ENCODE measurements around the gene CKAP2L. TPM values are rescaled to one million over a fixed set of nuclear protein-coding genes. Genes with fewer than 3 reads are reported as not detected.
A peak's percentile ranks its signal among the peaks of the same experiment; 100 is the strongest.

The CKAP2L gene
- polyA plus RNA-seq (ENCODE audit: insufficient read length in 4 of 4) = 10 to 100 TPM; 13.8 to 16.6 (median 15.2) TPM

DNA sequence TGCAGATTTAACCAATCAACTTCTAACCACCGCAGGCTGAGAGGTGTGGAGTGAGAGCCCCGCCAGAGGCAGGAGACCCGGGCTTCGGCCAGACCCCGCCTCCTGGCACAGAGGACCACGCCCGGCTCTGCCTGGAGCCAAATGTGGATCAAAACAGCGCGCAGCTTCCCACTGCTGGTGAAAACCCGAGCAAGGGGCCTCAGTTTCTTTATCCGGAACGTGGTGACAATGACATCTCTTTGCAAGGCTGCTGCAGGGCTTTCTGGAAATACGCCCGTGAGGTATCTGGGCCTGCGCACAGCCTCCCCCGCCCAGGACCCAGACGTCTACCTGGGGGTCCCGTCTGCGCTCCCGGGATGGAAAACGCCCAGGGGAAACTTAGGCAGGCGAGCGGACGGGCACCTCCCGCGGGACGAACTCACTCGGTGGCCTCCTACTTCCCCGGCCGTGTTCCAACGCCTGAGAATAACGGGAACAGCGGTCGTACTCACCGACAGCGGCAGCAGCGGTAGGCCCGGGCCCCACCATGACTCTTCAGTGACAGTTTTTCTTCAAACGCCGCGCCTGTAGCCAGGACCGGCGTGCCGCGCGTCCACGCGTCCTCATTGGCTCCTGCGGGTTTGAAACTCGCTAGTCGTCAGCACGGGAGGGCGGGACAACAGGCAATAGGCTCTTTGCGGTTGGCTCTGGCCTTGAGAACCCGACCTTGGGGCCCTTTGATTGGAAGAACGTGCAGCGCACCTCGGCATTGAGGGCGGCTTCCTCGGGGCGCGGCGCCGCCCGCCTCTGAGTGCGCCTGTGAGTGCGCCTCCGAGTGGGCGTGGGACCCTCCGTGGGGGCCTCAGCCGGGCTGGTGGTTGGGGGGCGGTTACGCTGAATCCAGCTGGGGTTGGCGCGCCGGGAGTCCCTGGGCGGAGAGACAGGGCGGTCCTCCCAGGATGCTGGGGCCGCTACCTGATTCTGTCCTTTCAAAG, at the start of gene CKAP2L:
Gene CKAP2L (minus strand): TSS at position 539 of the 974 bp plus-strand sequence. CDS start 11 bp downstream, at position 528.
- peak; percentile 92 to 94 (median 93) for DNase-seq (ENCODE audit: low read depth in 4 of 4, low spot score in 3 of 4)

DNA sequence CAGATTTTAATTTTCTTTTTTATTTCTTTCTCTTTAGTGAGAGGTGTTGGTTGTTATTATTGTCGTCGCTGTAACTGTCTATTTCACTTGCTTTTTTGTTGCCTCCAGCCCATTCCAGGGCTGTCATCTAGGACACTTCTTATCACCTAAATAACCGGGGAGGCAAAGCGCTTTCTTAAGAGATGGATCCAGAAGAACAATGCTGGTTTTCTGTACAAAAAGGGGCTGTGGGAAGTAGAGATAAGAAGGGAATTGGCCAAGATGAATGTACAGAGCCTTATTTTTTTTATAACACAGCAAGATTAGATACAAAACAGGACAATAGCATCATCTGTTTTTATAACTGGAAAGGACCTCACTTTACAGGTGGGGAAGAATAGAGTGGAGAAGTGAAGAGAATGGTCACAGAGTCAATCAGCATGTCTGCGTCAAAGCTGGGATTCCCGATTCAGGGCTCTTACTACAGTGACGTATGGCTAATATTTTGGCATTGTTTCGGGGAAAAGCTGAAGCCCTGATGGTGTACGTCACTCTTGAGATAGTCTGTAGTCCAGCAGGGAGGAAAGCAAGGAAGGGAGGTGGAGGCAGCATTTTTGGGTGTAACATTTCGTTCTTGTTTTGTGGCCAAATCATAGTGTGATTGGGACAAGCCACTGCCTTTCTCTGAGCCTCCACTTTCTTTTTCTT, 49.0 kb upstream of the CKAP2L start:
- no peak for DNase-seq (ENCODE audit: low read depth in 4 of 4, low spot score in 3 of 4)

DNA sequence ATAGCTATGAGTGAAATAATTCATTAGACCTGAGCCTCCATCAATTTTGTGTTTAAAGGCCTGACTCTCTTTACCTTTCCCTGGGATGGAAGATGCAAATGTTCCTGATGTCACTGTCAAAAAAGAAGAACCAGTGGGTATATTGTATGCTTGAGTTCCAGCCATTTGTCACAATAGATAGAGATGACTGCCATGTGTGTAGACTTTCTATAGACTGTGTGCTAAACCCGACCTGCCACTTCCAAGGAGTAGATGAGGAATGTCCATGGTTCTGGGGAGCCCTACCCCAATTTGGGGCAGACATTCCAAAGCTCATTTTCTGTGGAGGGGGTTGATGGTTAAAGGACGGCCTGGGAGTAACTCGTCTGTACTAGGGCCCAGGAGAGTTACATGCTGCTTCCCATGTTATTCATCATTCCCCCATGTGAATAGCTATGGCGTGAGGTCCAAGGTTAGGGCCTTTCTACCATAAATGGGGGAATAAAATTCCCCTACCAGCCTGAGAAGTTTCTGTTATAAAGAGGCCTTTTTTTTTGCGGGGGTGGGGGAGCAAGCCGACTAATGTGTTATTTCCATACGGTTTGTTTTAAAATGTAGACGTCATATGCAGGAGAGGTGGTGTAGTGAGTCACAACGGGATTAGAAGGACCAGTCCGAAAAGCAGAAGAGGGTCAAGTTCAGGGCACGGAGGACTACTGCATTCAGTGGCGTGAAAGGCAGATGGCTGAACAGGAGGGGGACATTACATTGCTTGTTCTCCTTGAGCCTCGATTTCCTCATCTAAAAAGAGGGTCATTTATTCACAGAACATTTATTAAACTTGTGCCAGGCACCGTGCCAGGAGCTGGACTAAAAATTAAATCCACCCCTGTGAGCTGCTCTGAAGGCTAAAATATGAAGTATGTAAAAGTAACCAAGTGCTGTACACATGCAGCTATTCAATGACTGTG, 48.2 kb upstream of the CKAP2L start:
- DNase-seq (ENCODE audit: low read depth in 4 of 4, low spot score in 3 of 4) = no peak

DNA sequence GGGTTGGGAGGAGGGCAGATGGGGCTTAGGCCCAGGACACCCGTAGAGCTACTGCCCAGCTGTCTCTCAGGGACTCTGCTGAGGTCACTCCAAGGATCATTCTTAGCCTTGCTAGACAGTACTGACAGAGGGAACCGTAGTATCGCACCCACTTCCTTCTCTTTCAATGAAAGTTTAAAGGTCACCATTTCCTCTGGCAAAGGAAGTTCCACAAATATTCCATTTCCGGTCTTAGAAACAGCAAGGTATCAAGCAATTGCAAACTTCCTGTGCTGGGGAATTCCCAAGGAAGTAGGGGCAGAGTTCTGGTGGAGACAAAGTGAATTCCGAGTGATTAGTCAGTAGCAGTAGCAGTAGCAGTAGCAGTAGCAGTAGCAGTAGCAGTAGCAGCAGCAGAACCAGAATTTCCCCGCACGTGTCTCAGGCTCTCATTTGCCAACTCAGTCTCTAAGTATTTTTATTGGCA, 47.5 kb upstream of the CKAP2L start:
- DNase-seq (ENCODE audit: low read depth in 4 of 4, low spot score in 3 of 4) = no peak

DNA sequence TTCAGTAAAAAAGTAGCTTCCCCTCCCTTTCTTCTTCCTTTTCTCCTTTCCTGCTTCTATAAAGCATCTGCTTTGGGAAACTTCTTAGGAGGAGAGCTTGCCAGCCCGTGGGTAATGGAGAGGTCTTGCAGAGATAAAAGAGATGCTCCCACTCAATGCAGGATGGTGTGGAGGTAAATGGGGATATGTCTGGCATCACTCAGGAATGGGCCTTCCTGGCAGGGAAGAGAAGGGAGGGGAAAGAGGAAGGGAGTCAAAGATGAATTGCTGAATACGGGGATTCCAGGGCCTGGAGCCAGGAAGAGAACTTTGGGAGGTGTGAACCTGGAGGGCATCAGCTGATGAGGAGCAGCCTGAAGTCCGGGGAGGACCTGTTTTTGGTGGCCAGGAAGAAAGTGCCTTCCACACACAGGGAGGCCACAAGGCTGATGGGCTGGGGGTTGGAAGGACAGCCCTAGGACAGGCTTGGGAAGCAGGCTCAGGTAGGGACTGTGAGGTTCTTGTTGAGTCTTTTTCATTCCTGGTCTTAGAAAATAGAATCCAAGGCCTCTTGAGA, 46.9 kb upstream of the CKAP2L start:
- no peak for DNase-seq (ENCODE audit: low read depth in 4 of 4, low spot score in 3 of 4)

GRCh38 chr2:112809112-112809511, 44.7 kb upstream of the CKAP2L start:
- no peak for DNase-seq (ENCODE audit: low read depth in 4 of 4, low spot score in 3 of 4)

GRCh38 chr2:112807233-112807807, 42.9 kb upstream of the CKAP2L start:
- DNase-seq (ENCODE audit: low read depth in 4 of 4, low spot score in 3 of 4) = no peak

GRCh38 chr2:112805542-112805941, 41.1 kb upstream of the CKAP2L start:
- DNase-seq (ENCODE audit: low read depth in 4 of 4, low spot score in 3 of 4) = no peak

GRCh38 chr2:112803691-112804521, 39.5 kb upstream of the CKAP2L start:
- DNase-seq (ENCODE audit: low read depth in 4 of 4, low spot score in 3 of 4) = no peak

- no peak for DNase-seq (ENCODE audit: low read depth in 4 of 4, low spot score in 3 of 4)
Observed at GRCh38 chr2:112800881-112801583, 36.6 kb upstream of the CKAP2L start.

DNA sequence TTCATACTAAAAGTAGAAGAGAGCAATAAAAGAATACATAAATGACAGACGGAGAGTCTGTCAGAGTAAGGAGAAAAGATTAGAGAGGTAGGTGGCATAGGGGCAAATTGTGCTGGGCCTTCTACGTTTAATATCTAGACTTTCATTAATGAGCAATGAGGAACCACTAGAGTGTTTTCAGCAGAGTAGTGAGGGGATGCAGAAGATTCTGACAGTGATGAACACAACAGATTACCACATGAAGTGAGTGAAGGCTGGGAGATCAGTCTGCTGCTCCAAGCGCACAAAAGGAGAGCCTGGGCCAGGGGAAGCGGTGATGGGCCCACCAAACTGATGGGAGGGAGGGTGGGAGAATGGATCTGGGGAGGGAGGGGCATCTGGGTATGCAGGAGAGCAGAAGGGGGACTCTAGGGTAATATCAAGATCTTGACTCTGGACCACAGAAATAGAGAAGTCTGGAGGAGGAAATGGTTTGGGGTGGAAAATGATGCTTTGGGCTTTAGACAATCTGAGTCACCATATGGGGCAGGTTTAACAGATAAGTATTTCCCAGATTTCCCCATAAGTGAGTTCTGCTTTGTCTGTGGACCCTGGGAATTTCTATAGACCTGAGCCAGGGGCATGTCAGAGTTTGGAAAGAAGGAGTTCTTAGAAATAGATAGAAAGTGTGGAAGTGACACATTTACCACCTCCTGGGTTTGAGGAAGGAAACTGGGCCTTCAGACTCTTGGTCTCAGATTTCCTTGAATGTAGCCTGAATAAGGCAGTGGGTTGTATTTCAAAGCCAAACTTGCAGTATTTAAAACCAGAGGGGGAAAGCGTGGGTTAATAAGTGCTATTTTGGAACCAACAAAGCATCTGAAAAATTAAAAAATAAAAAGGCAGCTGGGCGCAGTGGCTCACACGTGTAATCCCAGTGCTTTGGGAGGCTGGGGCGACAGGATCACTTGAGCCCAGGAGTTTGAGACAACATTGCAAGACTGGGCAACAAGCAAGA, 34.9 kb upstream of the CKAP2L start:
- no peak for DNase-seq (ENCODE audit: low read depth in 4 of 4, low spot score in 3 of 4)

DNA sequence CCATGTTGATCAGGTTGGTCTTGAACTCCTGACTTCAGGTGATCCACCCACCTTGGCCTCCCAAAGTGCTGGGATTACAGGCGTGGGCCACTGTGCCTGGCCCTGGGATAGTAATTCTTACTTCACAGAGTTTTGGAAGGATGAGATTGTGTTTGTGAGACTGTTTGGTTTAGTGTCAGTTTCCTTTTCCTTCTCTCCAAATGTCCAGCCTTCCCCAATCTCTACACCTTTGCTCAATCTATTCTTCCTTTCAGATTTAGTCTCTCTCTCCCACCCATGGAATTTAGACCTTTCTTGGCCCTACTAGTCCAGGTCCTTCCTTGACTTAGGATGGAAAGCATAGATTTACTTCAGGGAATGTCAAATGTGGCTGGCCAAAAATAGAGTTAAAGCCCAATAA, 32.1 kb upstream of the CKAP2L start:
- DNase-seq (ENCODE audit: low read depth in 4 of 4, low spot score in 3 of 4) = no peak

DNA sequence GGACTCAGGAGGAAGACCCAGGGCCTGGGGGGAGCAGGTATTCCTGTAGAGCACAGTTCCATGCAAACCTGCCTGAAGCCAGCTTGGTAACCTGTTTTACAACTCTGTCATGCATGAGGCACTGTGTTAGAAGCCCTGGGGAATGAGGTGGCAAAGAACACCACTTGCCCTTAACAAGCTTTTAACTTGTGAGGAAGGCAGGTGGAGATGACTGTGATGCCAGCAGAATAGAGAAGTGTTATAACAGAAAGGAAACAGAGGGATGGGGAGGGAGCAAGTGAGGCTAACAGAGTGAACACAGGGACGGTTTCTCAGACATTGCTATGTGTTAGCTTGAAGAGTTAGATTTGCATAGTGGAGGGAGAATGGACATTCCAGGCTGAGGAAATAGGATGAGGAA, 31.4 kb upstream of the CKAP2L start:
- DNase-seq (ENCODE audit: low read depth in 4 of 4, low spot score in 3 of 4) = peak in 2 of 4 donors; percentile 22 to 33

GRCh38 chr2:112794841-112795240, 30.4 kb upstream of the CKAP2L start:
- no peak for DNase-seq (ENCODE audit: low read depth in 4 of 4, low spot score in 3 of 4)

DNA sequence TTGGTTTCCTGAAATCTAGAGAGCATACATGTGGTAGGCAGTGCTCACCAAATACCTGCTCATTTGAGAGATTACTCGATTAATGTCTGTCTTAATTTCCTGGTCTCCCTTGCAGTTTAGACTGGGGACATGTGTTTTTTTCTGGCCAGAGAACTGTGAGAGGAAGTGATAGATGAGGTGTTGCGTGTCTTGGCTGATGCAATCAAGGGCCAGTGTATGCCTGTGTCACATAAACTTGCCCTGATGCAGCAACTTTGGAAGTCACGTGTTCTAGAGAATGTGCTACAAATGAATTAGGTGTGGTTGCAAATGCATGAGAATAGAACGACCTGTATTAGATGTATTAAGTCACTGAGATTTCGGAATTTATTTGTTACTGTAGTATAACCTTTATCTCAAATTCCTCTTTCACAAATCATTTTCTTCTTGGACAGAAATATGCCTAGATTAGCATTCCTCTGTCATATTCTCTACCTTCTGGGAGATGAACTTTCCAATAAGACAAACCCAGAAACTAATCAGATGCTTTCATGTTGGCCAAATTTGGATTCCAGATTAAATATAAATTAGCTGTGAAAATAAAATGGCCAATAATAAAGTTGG, 29.8 kb upstream of the CKAP2L start:
- DNase-seq (ENCODE audit: low read depth in 4 of 4, low spot score in 3 of 4) = no peak

GRCh38 chr2:112793449-112793978, 29.1 kb upstream of the CKAP2L start:
- no peak for DNase-seq (ENCODE audit: low read depth in 4 of 4, low spot score in 3 of 4)

Measured in right renal pelvis (tissue), 4 donors.